ENCODE results near the gene PAPPA.

- no peak for TF ChIP-seq CTCF (IDR thresholded peaks at IDR 0.05)
- no peak for TF ChIP-seq POLR2A (IDR thresholded peaks at IDR 0.05)
Observed at GRCh38 chr9:116155698-116156039, 2.1 kb downstream of the PAPPA start.
